CD4-positive, alpha-beta T cell (primary cell): ENCODE measurements around the gene RPS6KA2. TPM values are rescaled to one million over a fixed set of nuclear protein-coding genes. Genes with fewer than 3 reads are reported as not detected.

Experiments
- ATAC-seq: fragments of 200-7000 bp; cut with Tn5 transposase; one replicate; pipeline ENCODE4 v1.10.0; 2022; ENCODE audit warnings: mild to moderate bottlenecking; ENCODE audit not compliant: poor library complexity
- CTCF ChIA-PET: fragments of 350-600 bp; sonication (Branson Sonifier 250); formaldehyde crosslinking; loops from one replicate; lab custom pipeline; 2021; ENCODE audit warnings: antibody characterized with exemption, inconsistent platforms; lab: Charles Lee
- POLR2A ChIA-PET: fragments of 350-600 bp; sonication (Branson Sonifier 250); formaldehyde crosslinking; loops from one replicate; lab custom pipeline; 2021; ENCODE audit warnings: antibody characterized with exemption, inconsistent platforms; lab: Charles Lee
- DNase-seq, 14 experiments: peaks; one replicate each; pipeline ENCODE4 v3.0.0-alpha.2; 2013 to 2020; ENCODE audit warnings: mixed read lengths in 2 of 14
- H3K27ac ChIP-seq, 2 donors: one replicate each; pipeline versions ENCODE4 v1.5.1 to v1.7.0; 2013; ENCODE audit warnings: low read length in 2 of 2, low read depth in 1 of 2, mild to moderate bottlenecking in 1 of 2
- H3K27me3 ChIP-seq, 2 experiments: 1 replicate in 1 of 2; 2 replicates in 1 of 2; pipeline versions ENCODE4 v1.6.1 to v1.7.0; 2013; ENCODE audit warnings: low read length in 2 of 2, control low read depth in 1 of 2, mild to moderate bottlenecking in 1 of 2, moderate library complexity in 1 of 2; ENCODE audit not compliant: insufficient read depth in 2 of 2, control insufficient read depth in 1 of 2
- H3K36me3 ChIP-seq: one replicate; pipeline ENCODE4 v1.6.1; 2013; ENCODE audit warnings: low read length, control low read depth; ENCODE audit not compliant: insufficient read depth
- H3K4me1 ChIP-seq: one replicate; pipeline ENCODE4 v1.6.1; 2013; ENCODE audit warnings: low read length, control low read depth; ENCODE audit not compliant: insufficient read depth
- H3K4me3 ChIP-seq: one replicate; pipeline ENCODE4 v1.5.1; 2013; ENCODE audit warnings: mild to moderate bottlenecking, low read length, moderate library complexity
- H3K9me3 ChIP-seq, 2 experiments: 1 replicate in 1 of 2; 2 replicates in 1 of 2; pipeline versions ENCODE4 v1.6.1 to v1.7.0; 2013; ENCODE audit warnings: low read length in 2 of 2, mild to moderate bottlenecking in 2 of 2, control low read depth in 1 of 2, moderate library complexity in 1 of 2; ENCODE audit not compliant: control insufficient read depth in 1 of 2, insufficient read depth in 1 of 2
- H3K27ac Mint-ChIP-seq: one replicate; pipeline ENCODE4 v1.8.0; 2020; ENCODE audit warnings: mixed read lengths
- H3K27me3 Mint-ChIP-seq: one replicate; pipeline ENCODE4 v1.8.0; 2021; ENCODE audit warnings: mixed read lengths
- H3K36me3 Mint-ChIP-seq: one replicate; pipeline ENCODE4 v1.8.0; 2021; ENCODE audit warnings: low read depth, mixed read lengths
- H3K4me1 Mint-ChIP-seq: one replicate; pipeline ENCODE4 v1.8.0; 2021; ENCODE audit warnings: low read depth, mixed read lengths
- H3K4me3 Mint-ChIP-seq: one replicate; pipeline ENCODE4 v1.8.0; 2020; ENCODE audit warnings: mild to moderate bottlenecking, mixed read lengths
- H3K9me3 Mint-ChIP-seq: one replicate; pipeline ENCODE4 v1.8.0; 2020; ENCODE audit warnings: mixed read lengths
- CTCF ChIP-seq: fragments of 200-600 bp; IDR thresholded peaks from one replicate; pipeline ENCODE4 v1.8.0; 2022; ENCODE audit warnings: antibody characterized with exemption, mild to moderate bottlenecking
- intact Hi-C, 2 experiments: fragments of 100-400 bp; cut with DNase I in 1 of 2; cut with micrococcal nuclease in 1 of 2; formaldehyde crosslinking; loops; one replicate each; pipeline versions ENCODE4 v1.15.1 to v1.9.0; 2023 to 2025; cut with DNase I, micrococcal nuclease
- total RNA-seq, 174 experiments: library from RNA in 2 of 174; stranded (reverse) in 2 of 174; gene quantifications; one replicate each; pipeline ENCODE4 v1.2.3 and lab custom pipeline; 2021 to 2026

RPS6KA2 gene
- total RNA-seq, 2 experiments from 2014 or later = 5.6 to 6.2 TPM

DNA sequence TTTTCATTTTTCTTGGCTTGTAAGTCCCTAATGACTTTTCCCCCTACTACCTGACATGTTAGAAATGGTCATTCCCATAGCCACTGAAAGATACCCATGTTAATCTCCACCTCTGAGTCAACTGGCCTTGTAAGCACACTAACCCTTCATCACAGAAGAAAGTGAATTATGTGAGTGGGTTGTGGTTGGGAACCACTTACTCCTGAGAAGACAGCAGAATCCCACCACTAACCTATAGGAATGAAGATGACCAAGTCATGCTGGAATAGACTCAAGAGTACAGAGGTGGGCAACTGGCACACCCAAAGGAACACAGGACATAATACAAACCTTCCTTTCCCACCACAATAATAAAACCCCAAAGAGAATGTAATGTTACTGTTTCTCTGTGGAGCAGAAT, 70.7 kb downstream of the RPS6KA2 start:
- no peak overlapping the region for H3K4me3 Mint-ChIP-seq
- H3K4me3 ChIP-seq = no peak overlapping the region
- peaks cover 10% of the 10 kb centered on the region in 2 experiments for H3K9me3 ChIP-seq
- no peak for TF ChIP-seq CTCF
- peaks cover 4% of the 10 kb centered on the region for H3K36me3 Mint-ChIP-seq
- no peaks in the 10 kb centered on the region for H3K9me3 Mint-ChIP-seq
- intact Hi-C loops = no loop called here
- POLR2A ChIA-PET = no interaction called here
- no peak for ATAC-seq
- no peaks in the 10 kb centered on the region for H3K36me3 ChIP-seq
- peaks cover 6% of the 10 kb centered on the region for H3K4me1 ChIP-seq
- H3K27ac Mint-ChIP-seq = no peak overlapping the region
- H3K27me3 ChIP-seq = no peaks in the 10 kb centered on the region
- DNase-seq = no peak
- H3K27ac ChIP-seq = no peak overlapping the region
- CTCF ChIA-PET = no interaction called here
- peaks cover 6% of the 10 kb centered on the region for H3K4me1 Mint-ChIP-seq
- no peaks in the 10 kb centered on the region for H3K27me3 Mint-ChIP-seq

DNA sequence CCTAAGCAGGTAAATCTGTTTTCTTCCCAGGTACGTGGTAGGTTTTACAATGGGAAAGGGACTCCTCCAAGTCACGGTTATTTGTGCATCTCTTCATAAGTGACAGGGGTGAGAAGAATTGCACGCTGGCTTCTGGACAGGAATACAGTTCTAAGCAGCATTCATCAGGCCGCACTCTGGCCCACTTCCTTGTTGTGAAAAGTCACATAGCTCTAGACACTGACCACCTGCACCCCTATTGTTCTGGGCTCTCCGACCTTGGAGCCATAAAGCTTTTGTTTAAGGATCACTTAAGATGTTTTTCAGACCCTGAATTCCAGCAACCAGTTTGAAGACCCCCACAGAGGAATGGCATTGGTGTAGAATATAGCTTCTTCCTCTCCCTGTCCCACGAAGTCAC, 72.0 kb downstream of the RPS6KA2 start:
- Histone ChIP-seq H3K4me3 (no peak overlapping the region), H3K36me3 (no peaks in the 10 kb centered on the region), H3K27me3 (no peaks in the 10 kb centered on the region), H3K4me1 (peaks cover 6% of the 10 kb centered on the region), H3K9me3 (peaks cover 0 to 8% of the 10 kb centered on the region in 2 experiments), H3K27ac (no peak overlapping the region)
- Mint-ChIP-seq H3K27ac (no peak overlapping the region), H3K36me3 (peaks cover 4% of the 10 kb centered on the region), H3K9me3 (no peaks in the 10 kb centered on the region), H3K27me3 (no peaks in the 10 kb centered on the region), H3K4me3 (no peak overlapping the region), H3K4me1 (peaks cover 6% of the 10 kb centered on the region)
- intact Hi-C loops = no loop called here
- no peak for DNase-seq
- TF ChIP-seq CTCF = no peak
- ATAC-seq = no peak
- CTCF ChIA-PET = no interaction called here
- POLR2A ChIA-PET = no interaction called here

DNA sequence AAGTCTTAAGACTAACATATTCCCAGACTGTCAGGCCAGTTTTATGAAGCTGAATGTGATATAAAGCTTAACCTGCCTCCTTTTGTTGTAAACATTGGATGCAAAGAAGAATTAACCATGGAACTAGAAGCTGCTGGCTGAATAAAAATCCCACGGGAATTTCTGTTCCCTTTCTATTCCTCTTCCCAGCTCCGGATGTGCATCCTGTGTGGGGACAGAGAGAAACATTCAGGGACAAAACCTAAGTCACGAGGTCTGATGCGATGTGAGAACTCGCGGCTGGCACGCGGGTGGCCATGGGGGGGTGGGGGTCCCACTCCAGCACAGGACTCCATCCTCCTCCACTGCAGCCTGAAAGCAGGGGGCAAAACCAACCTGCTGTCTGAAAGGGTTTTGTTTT, 72.7 kb downstream of the RPS6KA2 start:
- H3K4me1 ChIP-seq = peaks cover 6% of the 10 kb centered on the region
- no peak overlapping the region for H3K4me3 ChIP-seq
- intact Hi-C loops = no loop called here
- Mint-ChIP-seq H3K27ac (no peak overlapping the region), H3K4me1 (peaks cover 6% of the 10 kb centered on the region), H3K4me3 (no peak overlapping the region), H3K27me3 (no peaks in the 10 kb centered on the region), H3K9me3 (no peaks in the 10 kb centered on the region), H3K36me3 (no peaks in the 10 kb centered on the region)
- no peaks in the 10 kb centered on the region for H3K36me3 ChIP-seq
- ATAC-seq (no peak), DNase-seq (no peak)
- no peaks in the 10 kb centered on the region for H3K27me3 ChIP-seq
- TF ChIP-seq CTCF = no peak
- no peak overlapping the region for H3K27ac ChIP-seq
- peaks cover 0 to under 1% of the 10 kb centered on the region in 2 experiments for H3K9me3 ChIP-seq
- CTCF ChIA-PET = no interaction called here
- POLR2A ChIA-PET = no interaction called here
